HL-60/S4 treated with retinoic acid at 250 ng/mL for 4 days and 3 days (cell line): ENCODE measurements around the gene TMEM88.

Experiments
- in situ Hi-C: fragments of 300-500 bp; cut with MboI; formaldehyde crosslinking; loops from 2 replicates; pipeline ENCODE4 v1.7.0; 2022; ENCODE audit warnings: low sequenced_read_pairs

TMEM88 gene

GRCh38 chr17:7833011-7833794, 21.7 kb upstream of the TMEM88 start:
- in situ Hi-C loops: no loop called here

GRCh38 chr17:7833795-7834541, 20.9 kb upstream of the TMEM88 start, which contains the start of gene KDM6B:
Gene KDM6B (plus strand): TSS chr17:7834217. CDS start chr17:7845555, 11,338 bp downstream.
- in situ Hi-C loops: no loop called here

- in situ Hi-C loops: no loop called here
Measured at GRCh38 chr17:7834542-7834956, 20.3 kb upstream of the TMEM88 start.

- in situ Hi-C loops: no loop called here
Measured at GRCh38 chr17:7834957-7835813, 19.7 kb upstream of the TMEM88 start.

GRCh38 chr17:7835814-7836595, 18.9 kb upstream of the TMEM88 start:
- in situ Hi-C loops: no loop called here

- in situ Hi-C loops: no loop called here
Measured at GRCh38 chr17:7836596-7837407, 18.1 kb upstream of the TMEM88 start.

GRCh38 chr17:7837408-7838088, 17.3 kb upstream of the TMEM88 start:
- in situ Hi-C loops: no loop called here

GRCh38 chr17:7838090-7839075, 16.5 kb upstream of the TMEM88 start:
- in situ Hi-C loops: no loop called here

- in situ Hi-C loops: no loop called here
Measured at GRCh38 chr17:7839190-7839875, 15.5 kb upstream of the TMEM88 start.

GRCh38 chr17:7839876-7840261, 15.0 kb upstream of the TMEM88 start:
- in situ Hi-C loops: no loop called here

GRCh38 chr17:7840441-7840840, 14.4 kb upstream of the TMEM88 start:
- in situ Hi-C loops: no loop called here

- in situ Hi-C loops: no loop called here
Measured at GRCh38 chr17:7840875-7841274, 14.0 kb upstream of the TMEM88 start.

- in situ Hi-C loops: no loop called here
Measured at GRCh38 chr17:7841396-7841914, 13.4 kb upstream of the TMEM88 start.

- in situ Hi-C loops: no loop called here
Measured at GRCh38 chr17:7841915-7842379, 12.9 kb upstream of the TMEM88 start.

GRCh38 chr17:7842380-7843256, 12.2 kb upstream of the TMEM88 start:
- in situ Hi-C loops: no loop called here

- in situ Hi-C loops: no loop called here
Measured at GRCh38 chr17:7843257-7843535, 11.7 kb upstream of the TMEM88 start.
